ENCODE data around the gene BST1.

BST1 gene

GRCh38 chr4:15735536-15735935, 32.7 kb downstream of the BST1 start:
- Mint-ChIP-seq H3K27ac (no peak overlapping the region), H3K4me1 (no peaks in the 10 kb centered on the region), H3K4me3 (no peak overlapping the region), H3K27me3 (ENCODE audit: low read depth, poor library complexity) (peaks cover 25% of the 10 kb centered on the region), H3K36me3 (ENCODE audit: low read depth) (no peaks in the 10 kb centered on the region), H3K9me3 (peaks cover 10% of the 10 kb centered on the region)
- TF ChIP-seq, protein P1, sequence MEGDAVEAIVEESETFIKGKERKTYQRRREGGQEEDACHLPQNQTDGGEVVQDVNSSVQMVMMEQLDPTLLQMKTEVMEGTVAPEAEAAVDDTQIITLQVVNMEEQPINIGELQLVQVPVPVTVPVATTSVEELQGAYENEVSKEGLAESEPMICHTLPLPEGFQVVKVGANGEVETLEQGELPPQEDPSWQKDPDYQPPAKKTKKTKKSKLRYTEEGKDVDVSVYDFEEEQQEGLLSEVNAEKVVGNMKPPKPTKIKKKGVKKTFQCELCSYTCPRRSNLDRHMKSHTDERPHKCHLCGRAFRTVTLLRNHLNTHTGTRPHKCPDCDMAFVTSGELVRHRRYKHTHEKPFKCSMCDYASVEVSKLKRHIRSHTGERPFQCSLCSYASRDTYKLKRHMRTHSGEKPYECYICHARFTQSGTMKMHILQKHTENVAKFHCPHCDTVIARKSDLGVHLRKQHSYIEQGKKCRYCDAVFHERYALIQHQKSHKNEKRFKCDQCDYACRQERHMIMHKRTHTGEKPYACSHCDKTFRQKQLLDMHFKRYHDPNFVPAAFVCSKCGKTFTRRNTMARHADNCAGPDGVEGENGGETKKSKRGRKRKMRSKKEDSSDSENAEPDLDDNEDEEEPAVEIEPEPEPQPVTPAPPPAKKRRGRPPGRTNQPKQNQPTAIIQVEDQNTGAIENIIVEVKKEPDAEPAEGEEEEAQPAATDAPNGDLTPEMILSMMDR (IDR thresholded peaks at IDR 0.05), result no peak
- no peak for DNase-seq

- TF ChIP-seq, protein P1 (IDR thresholded peaks at IDR 0.05), result no peak
- peaks cover 15% of the 10 kb centered on the region for H3K9me3 Mint-ChIP-seq
These were observed 33.7 kb downstream of the BST1 start for GRCh38 chr4:15736514-15737050.

DNA sequence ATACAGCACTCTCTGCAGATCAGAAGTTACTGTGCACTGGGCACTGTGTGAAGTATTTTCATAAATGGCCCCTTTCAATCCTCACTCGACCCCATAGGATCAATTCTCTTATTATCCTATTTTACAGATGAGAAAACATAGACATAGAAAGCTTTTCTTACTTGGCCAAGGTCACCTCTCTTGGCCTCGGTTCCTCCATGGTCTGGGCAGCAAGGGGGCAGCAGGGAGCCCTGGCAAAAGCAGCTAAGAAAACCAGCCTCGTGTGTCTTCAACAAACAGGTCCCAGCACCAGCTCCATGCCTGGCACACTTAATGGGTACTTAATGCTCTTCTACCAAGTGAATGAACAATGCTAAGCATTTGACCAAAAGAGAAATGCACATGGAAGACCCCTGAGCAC, 34.4 kb downstream of the BST1 start:
- Mint-ChIP-seq H3K36me3 (ENCODE audit: low read depth) (no peaks in the 10 kb centered on the region), H3K27me3 (ENCODE audit: low read depth, poor library complexity) (peaks cover 25% of the 10 kb centered on the region), H3K27ac (no peak overlapping the region), H3K4me3 (no peak overlapping the region), H3K9me3 (peaks cover 20% of the 10 kb centered on the region), H3K4me1 (no peaks in the 10 kb centered on the region)
- no peak for DNase-seq
- TF ChIP-seq, protein P1 (IDR thresholded peaks at IDR 0.05), result no peak

More at GRCh38 chr4:15736514-15737050, 33.7 kb downstream of the BST1 start:
- no peak overlapping the region for H3K27ac Mint-ChIP-seq
- peaks cover 25% of the 10 kb centered on the region for H3K27me3 Mint-ChIP-seq (ENCODE audit: low read depth, poor library complexity)
- no peak for DNase-seq
- H3K36me3 Mint-ChIP-seq (ENCODE audit: low read depth), result no peaks in the 10 kb centered on the region
- no peak overlapping the region for H3K4me3 Mint-ChIP-seq
- H3K4me1 Mint-ChIP-seq, result no peaks in the 10 kb centered on the region

DNA sequence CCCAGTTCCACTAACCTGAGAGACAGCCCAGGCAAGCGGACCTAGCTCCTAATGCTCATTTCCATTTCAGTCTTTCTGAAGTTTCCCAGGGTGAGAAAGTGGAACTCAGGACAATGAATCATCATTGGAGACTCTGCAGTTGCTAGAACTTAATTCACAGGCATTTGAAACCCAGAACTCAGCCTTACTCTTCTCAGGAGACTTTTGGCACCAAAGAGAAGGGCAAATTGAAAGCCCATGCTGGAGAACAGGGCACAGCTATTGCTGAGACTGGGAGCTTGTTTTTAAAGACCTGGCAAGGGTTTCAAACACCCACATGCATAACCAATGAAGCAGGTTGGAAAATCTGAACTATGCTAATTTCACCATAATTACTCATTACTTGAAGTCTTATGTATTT, 36.0 kb downstream of the BST1 start:
- H3K4me1 Mint-ChIP-seq, result no peaks in the 10 kb centered on the region
- H3K4me3 Mint-ChIP-seq, result no peak overlapping the region
- H3K27me3 Mint-ChIP-seq (ENCODE audit: low read depth, poor library complexity), result peaks cover 20% of the 10 kb centered on the region
- peaks cover 16% of the 10 kb centered on the region for H3K9me3 Mint-ChIP-seq
- H3K36me3 Mint-ChIP-seq (ENCODE audit: low read depth), result no peaks in the 10 kb centered on the region
- TF ChIP-seq, protein P1 (IDR thresholded peaks at IDR 0.05), result no peak
- H3K27ac Mint-ChIP-seq, result no peak overlapping the region
- DNase-seq, result no peak

DNA sequence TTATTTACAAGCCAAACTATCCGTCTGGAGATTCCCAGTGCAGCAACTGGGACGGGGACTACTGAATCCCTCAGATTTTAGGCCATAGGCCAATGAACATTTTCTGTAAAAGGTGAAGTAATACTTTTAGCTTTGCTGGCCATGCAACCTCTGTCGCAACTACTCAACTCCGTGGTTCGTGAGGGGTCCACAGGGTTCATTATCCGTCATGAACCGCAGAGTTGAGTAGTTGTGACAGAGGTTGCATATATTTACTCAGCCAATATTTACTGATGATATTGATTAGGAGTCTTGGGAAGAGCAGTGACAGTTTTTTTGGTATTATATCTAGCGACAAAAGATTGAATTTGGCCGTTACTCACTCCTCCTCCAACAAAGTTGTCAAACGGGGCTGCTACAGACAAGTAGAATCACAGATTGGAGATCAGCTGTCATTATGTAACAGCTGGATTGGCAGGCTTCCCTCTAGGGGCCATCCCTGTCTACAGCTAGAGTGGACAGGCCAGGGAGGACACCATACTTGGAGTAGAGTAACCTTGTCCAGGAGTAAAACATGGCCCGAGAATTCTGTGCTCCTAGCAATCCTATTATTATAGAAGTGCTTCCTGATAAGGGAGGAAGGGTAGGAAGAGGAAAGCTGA, 38.0 kb downstream of the BST1 start:
- DNase-seq, result no peak
- H3K27me3 Mint-ChIP-seq (ENCODE audit: low read depth, poor library complexity), result peaks cover 17% of the 10 kb centered on the region
- H3K27ac Mint-ChIP-seq, result no peak overlapping the region
- no peaks in the 10 kb centered on the region for H3K36me3 Mint-ChIP-seq (ENCODE audit: low read depth)
- no peaks in the 10 kb centered on the region for H3K4me1 Mint-ChIP-seq
- peaks cover 19% of the 10 kb centered on the region for H3K9me3 Mint-ChIP-seq
- TF ChIP-seq, protein P1 (IDR thresholded peaks at IDR 0.05), result no peak
- no peak overlapping the region for H3K4me3 Mint-ChIP-seq

GRCh38 chr4:15742083-15742582, 39.3 kb downstream of the BST1 start:
- H3K27me3 Mint-ChIP-seq (ENCODE audit: low read depth, poor library complexity), result peaks cover 14% of the 10 kb centered on the region
- no peak overlapping the region for H3K4me3 Mint-ChIP-seq
- H3K36me3 Mint-ChIP-seq (ENCODE audit: low read depth), result no peaks in the 10 kb centered on the region
- no peak overlapping the region for H3K27ac Mint-ChIP-seq
- H3K4me1 Mint-ChIP-seq, result no peaks in the 10 kb centered on the region
- TF ChIP-seq, protein P1 (IDR thresholded peaks at IDR 0.05), result no peak
- H3K9me3 Mint-ChIP-seq, result peaks cover 19% of the 10 kb centered on the region
- DNase-seq, result no peak

Measured in nephron progenitor cell (in vitro differentiated cells).